Activated B cell treated with CpG ODN at 0.5 μM for 24 hours (primary cell): Measurements from ENCODE around the gene ASNSD1. TPM values are rescaled to one million over a fixed set of nuclear protein-coding genes. Genes with fewer than 3 reads are reported as not detected.

ENCODE experiments used
- ATAC-seq: fragments of 200-7000 bp; cut with Tn5 transposase; one replicate; pipeline ENCODE4 v1.10.0; 2021; ENCODE audit warnings: low read depth, mild to moderate bottlenecking, moderate library complexity
- CTCF ChIA-PET: fragments of 350-600 bp; sonication (Branson Sonifier 250); formaldehyde crosslinking; loops from one replicate; lab custom pipeline; 2021; ENCODE audit warnings: antibody characterized with exemption; lab: Charles Lee
- POLR2A ChIA-PET: fragments of 350-600 bp; sonication (Branson Sonifier 250); formaldehyde crosslinking; loops from one replicate; lab custom pipeline; 2021; ENCODE audit warnings: antibody characterized with exemption; lab: Charles Lee
- DNase-seq: peaks from one replicate; pipeline ENCODE4 v3.0.0; 2022
- H3K27ac Mint-ChIP-seq: one replicate; pipeline ENCODE4 v1.8.0; 2020; ENCODE audit warnings: mixed read lengths
- H3K27me3 Mint-ChIP-seq: one replicate; pipeline ENCODE4 v1.8.0; 2021; ENCODE audit warnings: mixed read lengths
- H3K36me3 Mint-ChIP-seq: one replicate; pipeline ENCODE4 v1.8.0; 2021; ENCODE audit warnings: low read depth, mixed read lengths
- H3K4me1 Mint-ChIP-seq: one replicate; pipeline ENCODE4 v1.8.0; 2021; ENCODE audit warnings: mixed read lengths
- H3K4me3 Mint-ChIP-seq: one replicate; pipeline ENCODE4 v1.8.0; 2020; ENCODE audit warnings: mild to moderate bottlenecking, mixed read lengths
- H3K9me3 Mint-ChIP-seq: one replicate; pipeline ENCODE4 v1.8.0; 2020; ENCODE audit warnings: mixed read lengths
- intact Hi-C: fragments of 100-400 bp; cut with micrococcal nuclease; formaldehyde crosslinking; loops from one replicate; pipeline ENCODE4 v1.15.1; 2024
- total RNA-seq: library from RNA; stranded (reverse); gene quantifications from 2 replicates; pipeline ENCODE4 v1.2.3, GENCODE V29; 2022
- TF ChIP-seq, protein P1 (sequence below): fragments of 200-600 bp; IDR thresholded peaks from one replicate; pipeline ENCODE4 v1.8.0; 2022; ENCODE audit warnings: antibody characterized with exemption, mild to moderate bottlenecking

ASNSD1 gene
- total RNA-seq, 1 donor from 2014 or later = 27.5 TPM

DNA sequence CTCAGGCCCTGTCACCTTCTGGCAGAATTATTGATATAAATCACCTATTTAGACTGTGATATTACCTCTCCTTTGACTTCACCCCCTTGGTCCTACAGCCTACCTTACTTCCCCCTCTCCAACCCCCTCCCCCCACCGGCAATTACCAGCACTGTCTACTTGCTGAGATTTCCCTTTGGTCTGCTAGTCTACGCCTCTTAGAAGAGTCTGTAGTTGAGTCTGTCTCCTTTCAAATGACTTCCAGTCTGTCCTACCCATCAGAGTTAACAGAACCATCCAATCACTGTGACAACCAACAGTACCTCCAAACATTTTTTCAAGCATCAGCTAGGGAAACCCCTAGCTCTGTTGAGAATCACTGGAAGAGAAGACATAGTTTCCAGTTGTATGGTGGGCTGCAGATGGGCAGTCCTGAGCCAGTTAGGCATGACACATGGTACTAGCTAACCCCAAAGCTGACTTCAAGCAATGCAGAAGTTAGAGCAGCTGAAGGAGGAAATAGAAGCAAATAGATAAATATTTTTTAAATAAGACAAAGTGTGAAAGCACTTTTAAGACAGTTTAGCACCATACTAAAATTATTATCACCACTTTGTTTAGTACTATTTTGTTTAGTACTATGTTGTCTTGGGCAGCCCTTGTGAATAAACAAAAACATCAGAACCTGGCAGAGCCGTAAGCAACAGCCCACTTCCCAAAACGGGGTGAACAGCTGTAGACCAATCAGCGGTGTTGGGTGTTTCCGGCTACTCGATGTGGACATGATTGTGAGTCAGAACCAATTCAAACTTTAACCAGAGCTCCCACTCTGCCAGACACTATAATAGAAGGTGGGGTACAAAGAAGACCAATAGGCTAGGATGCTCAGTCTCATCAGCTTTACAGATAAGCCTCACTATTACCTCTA is 2.7 kb upstream of the ASNSD1 start:
- Mint-ChIP-seq H3K9me3 (no peaks in the 10 kb centered on the region), H3K4me3 (no peak overlapping the region), H3K27ac (peak overlapping the region; percentile 65), H3K27me3 (no peaks in the 10 kb centered on the region), H3K4me1 (peaks cover 18% of the 10 kb centered on the region), H3K36me3 (peaks cover 1% of the 10 kb centered on the region)
- intact Hi-C loops = no loop called here
- ATAC-seq (no peak), DNase-seq (no peak)
- CTCF ChIA-PET = interaction anchor here (1.3 to 6.8 kb wide), 5 partner anchors 16 to 140 kb away, joined by 3 to 52 read pairs (median 13); partner anchors contain the start of gene ANKAR
- POLR2A ChIA-PET = interaction anchor here (0.6 to 2.9 kb wide), 2 partner anchors 104 to 1849 kb away, joined by 8 to 11 read pairs; partner anchors contain the start of gene OSGEPL1
- TF ChIP-seq, protein P1, sequence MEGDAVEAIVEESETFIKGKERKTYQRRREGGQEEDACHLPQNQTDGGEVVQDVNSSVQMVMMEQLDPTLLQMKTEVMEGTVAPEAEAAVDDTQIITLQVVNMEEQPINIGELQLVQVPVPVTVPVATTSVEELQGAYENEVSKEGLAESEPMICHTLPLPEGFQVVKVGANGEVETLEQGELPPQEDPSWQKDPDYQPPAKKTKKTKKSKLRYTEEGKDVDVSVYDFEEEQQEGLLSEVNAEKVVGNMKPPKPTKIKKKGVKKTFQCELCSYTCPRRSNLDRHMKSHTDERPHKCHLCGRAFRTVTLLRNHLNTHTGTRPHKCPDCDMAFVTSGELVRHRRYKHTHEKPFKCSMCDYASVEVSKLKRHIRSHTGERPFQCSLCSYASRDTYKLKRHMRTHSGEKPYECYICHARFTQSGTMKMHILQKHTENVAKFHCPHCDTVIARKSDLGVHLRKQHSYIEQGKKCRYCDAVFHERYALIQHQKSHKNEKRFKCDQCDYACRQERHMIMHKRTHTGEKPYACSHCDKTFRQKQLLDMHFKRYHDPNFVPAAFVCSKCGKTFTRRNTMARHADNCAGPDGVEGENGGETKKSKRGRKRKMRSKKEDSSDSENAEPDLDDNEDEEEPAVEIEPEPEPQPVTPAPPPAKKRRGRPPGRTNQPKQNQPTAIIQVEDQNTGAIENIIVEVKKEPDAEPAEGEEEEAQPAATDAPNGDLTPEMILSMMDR = no peak

DNA sequence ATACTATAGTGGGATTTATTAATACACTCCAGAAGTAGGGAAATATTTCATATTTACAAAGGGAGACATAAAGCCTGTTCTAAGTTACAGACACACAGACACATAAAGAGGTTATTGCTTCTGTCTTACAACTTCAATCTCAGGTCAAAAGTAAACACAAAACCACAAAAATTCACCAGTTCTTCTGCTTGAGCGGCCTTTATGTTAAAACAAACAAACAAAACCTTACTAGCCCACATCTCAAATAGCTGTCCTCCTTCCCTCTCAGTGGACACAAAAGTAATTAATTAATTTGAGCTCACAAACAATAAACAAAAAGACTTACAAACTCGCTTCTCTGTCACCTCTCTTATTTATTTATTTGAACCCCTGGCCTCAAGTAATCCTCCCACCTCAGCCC is 1.5 kb upstream of the ASNSD1 start:
- Mint-ChIP-seq H3K4me1 (peaks cover 24% of the 10 kb centered on the region), H3K36me3 (peaks cover 9% of the 10 kb centered on the region), H3K27me3 (no peaks in the 10 kb centered on the region), H3K4me3 (no peak overlapping the region), H3K9me3 (no peaks in the 10 kb centered on the region), H3K27ac (no peak overlapping the region)
- CTCF ChIA-PET = interaction anchor here (1.9 to 6.8 kb wide), 4 partner anchors 15 to 41 kb away, joined by 6 to 52 read pairs (median 30); partner anchors contain the start of gene ANKAR
- TF ChIP-seq, protein P1 = no peak
- no peak for DNase-seq
- intact Hi-C loops = loop anchor here (2.0 to 5.0 kb wide), 6 partner anchors 293 to 1493 kb away; partner anchors contain the start of genes GLS, NAB1 and STAT4
- POLR2A ChIA-PET = interaction anchor here (2.9 kb wide), 1 partner anchor 103 kb away, joined by 11 read pairs; the partner anchor contains the start of gene OSGEPL1
- no peak for ATAC-seq

DNA sequence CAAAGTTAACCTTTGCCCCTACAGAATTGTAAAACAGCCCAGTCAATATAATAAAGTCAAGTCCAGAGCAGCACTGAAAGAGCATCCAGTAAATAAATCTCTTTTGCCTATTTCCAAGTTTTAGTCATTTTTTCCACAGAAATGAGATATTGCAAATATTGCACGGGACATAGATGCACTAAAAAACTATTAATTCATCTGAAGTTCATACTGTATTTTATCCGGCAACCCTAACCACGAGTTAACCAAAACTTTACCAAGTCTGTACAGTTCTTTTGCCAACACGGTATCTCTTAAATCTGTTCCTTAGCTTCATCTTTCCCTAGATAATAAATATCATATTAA is 484 bp upstream of the ASNSD1 start:
- ATAC-seq = no peak
- TF ChIP-seq, protein P1 = no peak
- intact Hi-C loops = loop anchor here (1.0 to 5.0 kb wide), 15 partner anchors 14 to 1492 kb away; partner anchors contain the start of genes ANKAR, GLS, HIBCH and NAB1
- H3K36me3 Mint-ChIP-seq = peaks cover 14% of the 10 kb centered on the region
- no peak overlapping the region for H3K4me3 Mint-ChIP-seq
- DNase-seq = no peak
- H3K27me3 Mint-ChIP-seq = no peaks in the 10 kb centered on the region
- no peaks in the 10 kb centered on the region for H3K9me3 Mint-ChIP-seq
- POLR2A ChIA-PET = interaction anchor here (1.0 to 3.2 kb wide), 7 partner anchors 11 to 1354 kb away, joined by 3 to 37 read pairs (median 4); partner anchors contain the start of genes ANKAR and OSGEPL1
- CTCF ChIA-PET = interaction anchor here (0.6 to 6.8 kb wide), 11 partner anchors 14 to 704 kb away, joined by 3 to 52 read pairs (median 6); partner anchors contain the start of genes ANKAR and OSGEPL1
- no peak overlapping the region for H3K27ac Mint-ChIP-seq
- H3K4me1 Mint-ChIP-seq = peaks cover 25% of the 10 kb centered on the region

DNA sequence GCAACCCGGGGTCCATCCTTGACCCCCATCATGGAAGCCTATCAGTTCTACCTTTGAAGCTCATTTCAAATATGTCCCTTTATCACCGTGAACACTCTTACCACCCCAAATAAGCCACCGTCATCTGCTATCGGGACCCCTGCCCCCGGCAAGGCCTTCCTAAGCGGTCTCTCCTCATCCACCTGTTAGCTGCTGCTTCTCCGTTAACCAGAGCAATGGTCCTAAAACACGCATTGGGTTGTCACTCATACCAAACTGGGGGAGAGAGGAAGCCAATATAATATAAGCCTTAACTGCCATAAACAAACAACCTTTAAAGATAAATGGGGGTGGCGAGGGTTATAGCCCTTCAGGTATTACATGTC is 680 bp downstream of the ASNSD1 start:
- intact Hi-C loops = loop anchor here (1.0 to 5.0 kb wide), 15 partner anchors 12 to 1490 kb away; partner anchors contain the start of genes ANKAR, GLS, HIBCH and NAB1
- ChIA-PET CTCF (interaction anchor here (0.5 to 6.8 kb wide), 6 partner anchors 8 to 101 kb away, joined by 3 to 52 read pairs (median 12); partner anchors contain the start of genes ANKAR and OSGEPL1), POLR2A (interaction anchor here (1.2 to 3.2 kb wide), 6 partner anchors 10 to 122 kb away, joined by 4 to 37 read pairs (median 4); partner anchors contain the start of genes ANKAR, ORMDL1, OSGEPL1 and PMS1)
- peaks cover 26% of the 10 kb centered on the region for H3K36me3 Mint-ChIP-seq
- ATAC-seq = no peak
- no peak overlapping the region for H3K4me3 Mint-ChIP-seq
- H3K9me3 Mint-ChIP-seq = no peaks in the 10 kb centered on the region
- no peaks in the 10 kb centered on the region for H3K27me3 Mint-ChIP-seq
- no peak for DNase-seq
- H3K27ac Mint-ChIP-seq = no peak overlapping the region
- TF ChIP-seq, protein P1 = no peak
- peaks cover 25% of the 10 kb centered on the region for H3K4me1 Mint-ChIP-seq
